ENCODE results near the gene TOMM20. TPM values are rescaled to one million over a fixed set of nuclear protein-coding genes. Genes with fewer than 3 reads are reported as not detected.

Gene TOMM20
- total RNA-seq, result 100 to 1,000 TPM in 1 of 2 donors, 10 to 100 TPM in 1; 88.7 to 115 TPM
- 10 to 100 TPM; 60.6 to 70.5 TPM for polyA plus RNA-seq
- long read RNA-seq, donor 1, transcript TOMM20-201 (5 exons, 3,387 nt), result major isoform, 134 of 146 reads
- long read RNA-seq, donor 1, partial matches to known transcripts, result 12 of 146 reads
- long read RNA-seq, donor 1, other reads (novel, unspliced or antisense), result 0 of 146 reads
- long read RNA-seq, donor 2, transcript TOMM20-201 (5 exons, 3,387 nt), result major isoform, 38 of 38 reads
- long read RNA-seq, donor 2, partial matches to known transcripts, result 0 of 38 reads
- long read RNA-seq, donor 2, other reads (novel, unspliced or antisense), result 0 of 38 reads
- long read RNA-seq, donor 3, transcript TOMM20-201 (5 exons, 3,387 nt), result major isoform, 54 of 56 reads
- long read RNA-seq, donor 3, partial matches to known transcripts, result 0 of 56 reads
- long read RNA-seq, donor 3, other reads (novel, unspliced or antisense), result 0 of 56 reads
- long read RNA-seq, donor 4, transcript TOMM20-201 (5 exons, 3,387 nt), result major isoform, 42 of 43 reads
- long read RNA-seq, donor 4, partial matches to known transcripts, result 0 of 43 reads
- long read RNA-seq, donor 4, other reads (novel, unspliced or antisense), result 0 of 43 reads
- long read RNA-seq, donor 5, transcript TOMM20-201 (5 exons, 3,387 nt), result major isoform, 81 of 98 reads
- long read RNA-seq, donor 5, partial matches to known transcripts, result 15 of 98 reads
- long read RNA-seq, donor 5, other reads (novel, unspliced or antisense), result 0 of 98 reads

- DNase-seq, result peak; percentile 99
- TF ChIP-seq CTCF (IDR thresholded peaks at IDR 0.05; ENCODE audit: control extremely low read depth, extremely low read depth), result no peak
- Histone ChIP-seq H3K4me3 (peak within 1 kb of the TSS; percentile 97), H3K4me1 (ENCODE audit: control insufficient read depth in 5 of 5, insufficient read depth in 5 of 5, low read length in 5 of 5) (peaks cover 3 to 13% (median 10%) of the 10 kb centered on the region in 5 donors), H3K27me3 (ENCODE audit: control insufficient read depth in 3 of 3, insufficient read depth in 3 of 3, low read length in 2 of 3) (no peaks in the 10 kb centered on the region), H3K27ac (ENCODE audit: low read depth in 1 of 2, low read length in 1 of 2) (peak within 1 kb of the TSS; percentile 78 to 98), H3K9ac (ENCODE audit: insufficient read depth in 1 of 2, low read length in 2 of 2) (peak within 1 kb of the TSS; percentile 91 to 99), H3K9me3 (ENCODE audit: control insufficient read depth in 4 of 4, insufficient read depth in 3 of 4, low read length in 3 of 4) (no peaks in the 10 kb centered on the region), H3K36me3 (ENCODE audit: control insufficient read depth in 4 of 4, insufficient read depth in 4 of 4, low read length in 4 of 4) (peaks cover 1 to 7% (median 4%) of the 10 kb centered on the region in 4 donors)
- ATAC-seq (ENCODE audit: insufficient read depth, low FRiP score), result peak; percentile 98
- WGBS, 2 donors, result 1% methylated on average over 65 to 67 of the region's 67 CpGs
Measured at GRCh38 chr1:235128456-235129328, at the start of gene TOMM20. TOMM20 (minus strand) TSS chr1:235128837; CDS start chr1:235128715, 122 bp downstream.

DNA sequence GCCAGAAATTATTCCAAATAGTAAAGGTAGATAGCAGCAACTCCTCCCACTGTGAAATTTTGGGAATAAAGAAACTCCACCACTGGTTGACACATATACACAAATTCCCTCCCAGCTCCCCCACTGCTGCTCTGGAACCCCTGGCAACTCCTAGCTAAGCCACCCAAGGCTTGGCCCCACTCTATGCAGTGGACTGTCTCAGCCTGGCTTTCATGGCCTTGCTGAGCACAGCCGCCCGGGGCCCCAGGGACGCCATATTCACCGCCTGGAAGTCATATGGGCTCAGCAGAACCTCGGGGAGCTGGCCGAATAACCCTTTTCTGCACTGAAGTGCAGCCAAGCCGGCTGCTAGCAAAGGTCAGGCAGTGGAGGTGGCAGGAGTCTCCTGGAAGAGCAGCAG, 47.8 kb upstream of the TOMM20 start:
- Histone ChIP-seq H3K9me3 (ENCODE audit: control insufficient read depth in 4 of 4, insufficient read depth in 3 of 4, low read length in 3 of 4) (no peaks in the 10 kb centered on the region), H3K4me3 (no peak overlapping the region), H3K9ac (ENCODE audit: insufficient read depth in 1 of 2, low read length in 2 of 2) (no peak overlapping the region), H3K27me3 (ENCODE audit: control insufficient read depth in 3 of 3, insufficient read depth in 3 of 3, low read length in 2 of 3) (no peaks in the 10 kb centered on the region), H3K36me3 (ENCODE audit: control insufficient read depth in 4 of 4, insufficient read depth in 4 of 4, low read length in 4 of 4) (peaks cover 9 to 27% (median 19%) of the 10 kb centered on the region in 4 donors), H3K4me1 (ENCODE audit: control insufficient read depth in 5 of 5, insufficient read depth in 5 of 5, low read length in 5 of 5) (no peaks in the 10 kb centered on the region), H3K27ac (ENCODE audit: low read depth in 1 of 2, low read length in 1 of 2) (no peak overlapping the region)
- DNase-seq (no peak), ATAC-seq (ENCODE audit: insufficient read depth, low FRiP score) (no peak)
- WGBS, 2 donors, result 87 to 93% methylated on average over 7 of the region's 7 CpGs
- TF ChIP-seq CTCF (IDR thresholded peaks at IDR 0.05; ENCODE audit: control extremely low read depth, extremely low read depth), result no peak

GRCh38 chr1:235169986-235170385, 41.3 kb upstream of the TOMM20 start:
- Histone ChIP-seq H3K27me3 (ENCODE audit: control insufficient read depth in 3 of 3, insufficient read depth in 3 of 3, low read length in 2 of 3) (no peaks in the 10 kb centered on the region), H3K4me1 (ENCODE audit: control insufficient read depth in 5 of 5, insufficient read depth in 5 of 5, low read length in 5 of 5) (no peaks in the 10 kb centered on the region), H3K9me3 (ENCODE audit: control insufficient read depth in 4 of 4, insufficient read depth in 3 of 4, low read length in 3 of 4) (no peaks in the 10 kb centered on the region), H3K4me3 (no peak overlapping the region), H3K27ac (ENCODE audit: low read depth in 1 of 2, low read length in 1 of 2) (no peak overlapping the region), H3K9ac (ENCODE audit: insufficient read depth in 1 of 2, low read length in 2 of 2) (no peak overlapping the region), H3K36me3 (ENCODE audit: control insufficient read depth in 4 of 4, insufficient read depth in 4 of 4, low read length in 4 of 4) (peaks cover 10 to 20% (median 16%) of the 10 kb centered on the region in 4 donors)
- ATAC-seq (ENCODE audit: insufficient read depth, low FRiP score) (no peak), DNase-seq (no peak)
- TF ChIP-seq CTCF (IDR thresholded peaks at IDR 0.05; ENCODE audit: control extremely low read depth, extremely low read depth), result no peak
